GM23338 (cell line): ENCODE data around the gene NCR2. TPM values are rescaled to one million over a fixed set of nuclear protein-coding genes. Genes with fewer than 3 reads are reported as not detected.
A peak's percentile ranks its signal among the peaks of the same experiment; 100 is the strongest.

ENCODE experiments used
- ATAC-seq: fragments of 200-7000 bp; cut with Tn5 transposase; 3 replicates; pipeline ENCODE4 v1.9.1; 2020
- DNase-seq: peaks from one replicate; pipeline ENCODE4 v3.0.0-alpha.2; 2015; ENCODE audit warnings: low spot score
- H2AFZ ChIP-seq: fragments of 200-600 bp; sonication (generic); 2 replicates; pipeline ENCODE4 v1.8.0; 2016; ENCODE audit warnings: antibody characterized with exemption, mild to moderate bottlenecking, moderate library complexity
- H3F3A ChIP-seq: fragments of 200-600 bp; sonication (generic); replicated peaks from 2 replicates; pipeline ENCODE4 v1.8.0; 2017; ENCODE audit warnings: antibody characterized with exemption, mixed run types, low read depth
- H3K27ac ChIP-seq: fragments of 200-600 bp; sonication (generic); 2 replicates; pipeline ENCODE4 v1.6.1; 2016; ENCODE audit warnings: low read depth
- H3K27me3 ChIP-seq: fragments of 200-600 bp; sonication (generic); 2 replicates; pipeline ENCODE4 v1.8.0; 2016; ENCODE audit warnings: mild to moderate bottlenecking, mixed run types, moderate library complexity; ENCODE audit not compliant: insufficient read depth
- H3K36me3 ChIP-seq: fragments of 200-600 bp; sonication (generic); 2 replicates; pipeline ENCODE4 v1.8.0; 2016; ENCODE audit warnings: mild to moderate bottlenecking; ENCODE audit not compliant: insufficient read depth
- H3K4me1 ChIP-seq: fragments of 200-600 bp; sonication (generic); 2 replicates; pipeline ENCODE4 v1.8.0; 2016; ENCODE audit warnings: mild to moderate bottlenecking, moderate library complexity; ENCODE audit not compliant: insufficient read depth
- H3K4me2 ChIP-seq: fragments of 200-600 bp; sonication (generic); 2 replicates; pipeline ENCODE4 v1.7.1; 2017; ENCODE audit warnings: mixed run types
- H3K4me3 ChIP-seq: fragments of 200-600 bp; sonication (generic); 2 replicates; pipeline ENCODE4 v1.6.1; 2016; ENCODE audit warnings: mixed run types
- H3K79me2 ChIP-seq: fragments of 200-600 bp; sonication (generic); replicated peaks from 2 replicates; pipeline ENCODE4 v1.8.0; 2017; ENCODE audit warnings: mild to moderate bottlenecking; ENCODE audit not compliant: insufficient read depth
- H3K9me2 ChIP-seq: fragments of 200-600 bp; sonication (generic); 2 replicates; pipeline ENCODE4 v1.8.0; 2017; ENCODE audit not compliant: insufficient read depth
- H4K20me1 ChIP-seq: fragments of 200-600 bp; sonication (generic); replicated peaks from 2 replicates; pipeline ENCODE4 v1.8.0; 2017; ENCODE audit warnings: mild to moderate bottlenecking; ENCODE audit not compliant: insufficient read depth
- H3K27ac Mint-ChIP-seq: 2 replicates; pipeline ENCODE4 v1.8.0; 2020; ENCODE audit warnings: inconsistent platforms, mild to moderate bottlenecking, moderate library complexity, mixed read lengths
- H3K27me3 Mint-ChIP-seq: 3 replicates; pipeline ENCODE4 v1.8.0; 2022; ENCODE audit warnings: low read depth, mild to moderate bottlenecking, moderate library complexity, mixed read lengths, inconsistent platforms; ENCODE audit not compliant: insufficient read depth, poor library complexity
- H3K36me3 Mint-ChIP-seq: 3 replicates; pipeline ENCODE4 v1.8.0; 2021; ENCODE audit warnings: low read depth, mild to moderate bottlenecking, inconsistent platforms, moderate library complexity, mixed read lengths
- H3K4me1 Mint-ChIP-seq: 3 replicates; pipeline ENCODE4 v1.8.0; 2020; ENCODE audit warnings: mild to moderate bottlenecking, inconsistent platforms, mixed read lengths
- H3K4me3 Mint-ChIP-seq: 3 replicates; pipeline ENCODE4 v1.8.0; 2021; ENCODE audit warnings: moderate library complexity, mild to moderate bottlenecking, inconsistent platforms, mixed read lengths
- H3K9me3 Mint-ChIP-seq: 3 replicates; pipeline ENCODE4 v1.8.0; 2020; ENCODE audit warnings: moderate library complexity, mild to moderate bottlenecking, inconsistent platforms, mixed read lengths
- CREB1 ChIP-seq: fragments of 250-450 bp; sonication (Bioruptor Pico); IDR thresholded peaks from 2 replicates; pipeline ENCODE4 v1.5.0; 2020; ENCODE audit warnings: low read depth, mild to moderate bottlenecking, moderate library complexity
- CTCF ChIP-seq, 2 experiments: fragments of 200-600 bp in 1 of 2; sonication (generic) in 1 of 2; conservative IDR thresholded peaks; 2 replicates each; pipeline versions ENCODE4 v1.5.1 to v1.6.1; 2016 to 2017; ENCODE audit warnings: antibody characterized with exemption in 2 of 2, low read depth in 2 of 2, mild to moderate bottlenecking in 2 of 2, moderate library complexity in 1 of 2
- ETS1 ChIP-seq: IDR thresholded peaks from 2 replicates; pipeline ENCODE4 v1.6.1; 2016; ENCODE audit warnings: antibody characterized with exemption
- EZH2 ChIP-seq: fragments of 200-600 bp; sonication (generic); IDR thresholded peaks from one replicate; pipeline ENCODE4 v1.8.0; 2017; ENCODE audit warnings: antibody characterized with exemption, mild to moderate bottlenecking, low read depth; ENCODE audit not compliant: unreplicated experiment
- EZH2phosphoT487 ChIP-seq: fragments of 200-600 bp; sonication (generic); IDR thresholded peaks from one replicate; pipeline ENCODE4 v1.8.1; 2018; ENCODE audit warnings: antibody characterized with exemption; ENCODE audit not compliant: unreplicated experiment
- JUNB ChIP-seq: IDR thresholded peaks from one replicate; pipeline ENCODE4 v1.6.1; 2016; ENCODE audit warnings: antibody characterized with exemption; ENCODE audit not compliant: unreplicated experiment
- NANOG ChIP-seq: IDR thresholded peaks from 2 replicates; pipeline ENCODE4 v1.6.1; 2016; ENCODE audit warnings: antibody characterized with exemption, borderline replicate concordance
- POLR2AphosphoS5 ChIP-seq: IDR thresholded peaks from 2 replicates; pipeline ENCODE4 v1.6.1; 2016; ENCODE audit warnings: antibody characterized with exemption, low read depth
- REST ChIP-seq: IDR thresholded peaks from one replicate; pipeline ENCODE4 v1.6.1; 2018; ENCODE audit warnings: antibody characterized with exemption; ENCODE audit not compliant: unreplicated experiment
- STAT1 ChIP-seq: IDR thresholded peaks from one replicate; pipeline ENCODE4 v1.6.1; 2016; ENCODE audit warnings: antibody characterized with exemption; ENCODE audit not compliant: unreplicated experiment
- ZNF114 ChIP-seq: fragments of 250-450 bp; sonication (Bioruptor Pico); IDR thresholded peaks from 2 replicates; pipeline ENCODE4 v1.5.0; 2020; ENCODE audit warnings: mild to moderate bottlenecking, moderate library complexity
- ZNF331 ChIP-seq: fragments of 250-450 bp; sonication (Bioruptor Pico); IDR thresholded peaks from 2 replicates; pipeline ENCODE4 v1.5.0; 2020; ENCODE audit warnings: low read depth, mild to moderate bottlenecking, moderate library complexity
- ZNF462 ChIP-seq: fragments of 250-450 bp; sonication (Bioruptor Pico); IDR thresholded peaks from 2 replicates; pipeline ENCODE4 v1.5.0; 2020; ENCODE audit warnings: mild to moderate bottlenecking, moderate library complexity
- polyA plus RNA-seq: library from polyadenylated mRNA; unstranded; fragments of >200 nt; fragmentation: Nextera tagmentation; extraction: Ambion mirVana; gene quantifications from 2 replicates; pipeline ENCODE4 v1.2.1, GENCODE V29; 2016
- total RNA-seq: library from RNA; depleted of rRNA; stranded (reverse); fragments of >200 nt; shearing (Covaris generic); gene quantifications from 2 replicates; pipeline ENCODE4 v1.2.3, GENCODE V29; 2014

The NCR2 gene
- total and polyA plus RNA-seq, 2 experiments from 2014 or later, result not detected

GRCh38 chr6:41325446-41326066 is 9.9 kb upstream of the NCR2 start:
- ATAC-seq (no peak), DNase-seq (no peak)
- Mint-ChIP-seq H3K27me3 (no peaks in the 10 kb centered on the region), H3K4me3 (no peak overlapping the region), H3K36me3 (no peaks in the 10 kb centered on the region), H3K9me3 (no peaks in the 10 kb centered on the region), H3K27ac (no peak overlapping the region), H3K4me1 (peaks cover 9% of the 10 kb centered on the region; the same call in 2 of the 3 replicates)
- no peak overlapping the region for H3K27ac ChIP-seq
- no peak overlapping the region for H3K4me3 ChIP-seq
- no peaks in the 10 kb centered on the region for H3K27me3 ChIP-seq
- H2AFZ ChIP-seq, result peak overlapping the region; percentile 79
- no peaks in the 10 kb centered on the region for H3K36me3 ChIP-seq
- H3F3A ChIP-seq, result no peaks in the 10 kb centered on the region
- TF ChIP-seq POLR2AphosphoS5 (no peak), NANOG (no peak), ZNF114 (CRISPR knock-in tag) (no peak), STAT1 (no peak), EZH2phosphoT487 (no peak), ZNF462 (CRISPR knock-in tag) (no peak), ETS1 (no peak), JUNB (no peak), CTCF (conservative IDR thresholded peaks at IDR 0.05; ENCODE audit: low read depth in 2 of 2) (no peak), CREB1 (CRISPR knock-in tag) (no peak), EZH2 (no peak), REST (no peak), ZNF331 (CRISPR knock-in tag) (no peak)
- no peaks in the 10 kb centered on the region for H3K9me2 ChIP-seq
- no peaks in the 10 kb centered on the region for H4K20me1 ChIP-seq
- no peaks in the 10 kb centered on the region for H3K79me2 ChIP-seq
- no peak overlapping the region for H3K4me2 ChIP-seq
- H3K4me1 ChIP-seq, result no peaks in the 10 kb centered on the region
